HCT116 (cell line): Measurements from ENCODE around the gene CEP170B.

Experiments
- CEBPB ChIP-seq: IDR thresholded peaks from 2 replicates; pipeline ENCODE4 v1.6.1; 2012; ENCODE audit warnings: low read depth
- ELF1 ChIP-seq: IDR thresholded peaks from 2 replicates; pipeline ENCODE4 v1.6.1; 2012; ENCODE audit warnings: low read depth, borderline replicate concordance
- EZH2 ChIP-seq: fragments of 200-600 bp; sonication (generic); IDR thresholded peaks from 2 replicates; pipeline ENCODE4 v1.6.1; 2017; ENCODE audit warnings: antibody characterized with exemption, mixed run types
- RAD21 ChIP-seq: IDR thresholded peaks from 2 replicates; pipeline ENCODE4 v1.6.1; 2012; ENCODE audit warnings: low read depth, mild to moderate bottlenecking
- TCF7L2 ChIP-seq: IDR thresholded peaks from 2 replicates; pipeline ENCODE4 v1.7.0; 2011; ENCODE audit warnings: borderline replicate concordance, inconsistent platforms; ENCODE audit not compliant: insufficient read depth, insufficient read length; ENCODE audit errors: extremely low read depth
- ZNF274 ChIP-seq: fragments of 200-500 bp; sonication (Bioruptor generic); IDR thresholded peaks from 2 replicates; pipeline ENCODE4 v1.6.1; 2014; ENCODE audit warnings: mild to moderate bottlenecking, low read depth, low read length, inconsistent platforms
- TF ChIP-seq, protein P1 (sequence below), 3 experiments: fragments of 200-600 bp in 1 of 3; sonication (generic) in 1 of 3; IDR thresholded peaks in 2 of 3; conservative IDR thresholded peaks in 1 of 3; 2 replicates each; pipeline ENCODE4 v1.5.1; 2012 to 2017; ENCODE audit warnings: low read depth in 2 of 3, low read length in 2 of 3, antibody characterized with exemption in 1 of 3, borderline replicate concordance in 1 of 3, control low read depth in 1 of 3, mild to moderate bottlenecking in 1 of 3, mixed read lengths in 1 of 3, mixed run types in 1 of 3, moderate library complexity in 1 of 3; ENCODE audit not compliant: insufficient read depth in 1 of 3

DNA sequence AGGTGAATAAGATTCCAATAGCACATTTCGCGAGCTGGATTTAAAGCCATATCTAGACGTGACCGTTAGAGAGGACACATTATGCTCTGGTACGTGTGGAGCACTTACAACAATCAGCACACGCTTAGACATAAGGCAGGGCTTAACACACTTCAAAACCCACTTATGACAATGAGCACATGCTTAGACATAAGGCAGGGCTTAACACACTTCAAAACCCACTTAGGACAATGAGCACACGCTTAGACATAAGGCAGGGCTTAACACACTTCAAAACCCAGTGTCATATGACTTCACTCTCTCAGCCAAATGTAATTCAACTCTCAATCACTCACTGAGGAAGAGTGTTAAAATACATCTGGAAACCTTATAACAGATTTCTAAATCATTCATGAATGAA is 48.4 kb downstream of the CEP170B start:
- TF ChIP-seq EZH2 (no peak), ELF1 (no peak), TCF7L2 (no peak), RAD21 (no peak), ZNF274 (no peak), CEBPB (no peak)
- TF ChIP-seq, protein P1, sequence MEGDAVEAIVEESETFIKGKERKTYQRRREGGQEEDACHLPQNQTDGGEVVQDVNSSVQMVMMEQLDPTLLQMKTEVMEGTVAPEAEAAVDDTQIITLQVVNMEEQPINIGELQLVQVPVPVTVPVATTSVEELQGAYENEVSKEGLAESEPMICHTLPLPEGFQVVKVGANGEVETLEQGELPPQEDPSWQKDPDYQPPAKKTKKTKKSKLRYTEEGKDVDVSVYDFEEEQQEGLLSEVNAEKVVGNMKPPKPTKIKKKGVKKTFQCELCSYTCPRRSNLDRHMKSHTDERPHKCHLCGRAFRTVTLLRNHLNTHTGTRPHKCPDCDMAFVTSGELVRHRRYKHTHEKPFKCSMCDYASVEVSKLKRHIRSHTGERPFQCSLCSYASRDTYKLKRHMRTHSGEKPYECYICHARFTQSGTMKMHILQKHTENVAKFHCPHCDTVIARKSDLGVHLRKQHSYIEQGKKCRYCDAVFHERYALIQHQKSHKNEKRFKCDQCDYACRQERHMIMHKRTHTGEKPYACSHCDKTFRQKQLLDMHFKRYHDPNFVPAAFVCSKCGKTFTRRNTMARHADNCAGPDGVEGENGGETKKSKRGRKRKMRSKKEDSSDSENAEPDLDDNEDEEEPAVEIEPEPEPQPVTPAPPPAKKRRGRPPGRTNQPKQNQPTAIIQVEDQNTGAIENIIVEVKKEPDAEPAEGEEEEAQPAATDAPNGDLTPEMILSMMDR (IDR thresholded peaks at IDR 0.05 in 2 of 3, conservative IDR thresholded peaks at IDR 0.05 in 1 of 3; ENCODE audit: borderline replicate concordance in 1 of 3, insufficient read depth in 1 of 3, low read depth in 2 of 3, low read length in 2 of 3): no peak
